ENCODE data around the gene MAGI2.

Gene MAGI2

GRCh38 chr7:78234634-78235033 is 1218.8 kb downstream of the MAGI2 start:
- no peak for DNase-seq (ENCODE audit: low read depth, low spot score)

GRCh38 chr7:78232806-78233205 is 1220.7 kb downstream of the MAGI2 start:
- no peak for DNase-seq (ENCODE audit: low read depth, low spot score)

GRCh38 chr7:78226059-78226719 is 1227.3 kb downstream of the MAGI2 start:
- no peak for DNase-seq (ENCODE audit: low read depth, low spot score)

- DNase-seq (ENCODE audit: low read depth, low spot score): no peak
These were observed 1227.9 kb downstream of the MAGI2 start for GRCh38 chr7:78225534-78225933.

- DNase-seq (ENCODE audit: low read depth, low spot score): no peak
These were observed 1228.5 kb downstream of the MAGI2 start for GRCh38 chr7:78224923-78225322.

GRCh38 chr7:78223598-78223997 is 1229.9 kb downstream of the MAGI2 start:
- no peak for DNase-seq (ENCODE audit: low read depth, low spot score)

- DNase-seq (ENCODE audit: low read depth, low spot score): no peak
These were observed 1231.3 kb downstream of the MAGI2 start for GRCh38 chr7:78222001-78222751.

- DNase-seq (ENCODE audit: low read depth, low spot score): no peak
These were observed 1232.7 kb downstream of the MAGI2 start for GRCh38 chr7:78220754-78221153.

- DNase-seq (ENCODE audit: low read depth, low spot score): no peak
These were observed 1234.6 kb downstream of the MAGI2 start for GRCh38 chr7:78218876-78219275.

- no peak for DNase-seq (ENCODE audit: low read depth, low spot score)
These were observed 1235.4 kb downstream of the MAGI2 start for GRCh38 chr7:78218051-78218450.

GRCh38 chr7:78215199-78215598 is 1238.3 kb downstream of the MAGI2 start:
- DNase-seq (ENCODE audit: low read depth, low spot score): no peak

GRCh38 chr7:78213402-78213801 is 1240.1 kb downstream of the MAGI2 start:
- DNase-seq (ENCODE audit: low read depth, low spot score): no peak

GRCh38 chr7:78212476-78213060 is 1240.9 kb downstream of the MAGI2 start:
- DNase-seq (ENCODE audit: low read depth, low spot score): no peak

- DNase-seq (ENCODE audit: low read depth, low spot score): no peak
These were observed 1246.2 kb downstream of the MAGI2 start for GRCh38 chr7:78207269-78207668.

- DNase-seq (ENCODE audit: low read depth, low spot score): no peak
These were observed 1246.7 kb downstream of the MAGI2 start for GRCh38 chr7:78206769-78207168.

GRCh38 chr7:78203042-78203720 is 1250.3 kb downstream of the MAGI2 start:
- no peak for DNase-seq (ENCODE audit: low read depth, low spot score)

- DNase-seq (ENCODE audit: low read depth, low spot score): no peak
These were observed 1254.7 kb downstream of the MAGI2 start for GRCh38 chr7:78198756-78199155.

- no peak for DNase-seq (ENCODE audit: low read depth, low spot score)
These were observed 1256.0 kb downstream of the MAGI2 start for GRCh38 chr7:78197447-78197846.

- DNase-seq (ENCODE audit: low read depth, low spot score): no peak
These were observed 1258.2 kb downstream of the MAGI2 start for GRCh38 chr7:78195281-78195680.

- no peak for DNase-seq (ENCODE audit: low read depth, low spot score)
These were observed 1258.9 kb downstream of the MAGI2 start for GRCh38 chr7:78194611-78195010.

GRCh38 chr7:78191475-78192079 is 1261.9 kb downstream of the MAGI2 start:
- no peak for DNase-seq (ENCODE audit: low read depth, low spot score)

GRCh38 chr7:78189762-78190161 is 1263.7 kb downstream of the MAGI2 start:
- no peak for DNase-seq (ENCODE audit: low read depth, low spot score)

Measured in activated CD4-positive, CD25-positive, alpha-beta regulatory T cell treated with anti-CD3 and anti-CD28 coated beads, Interleukin-2, amount 50 U/mL, for 16 hours (primary cell).